ENCODE data around the gene SCFD2.

The SCFD2 gene

DNA sequence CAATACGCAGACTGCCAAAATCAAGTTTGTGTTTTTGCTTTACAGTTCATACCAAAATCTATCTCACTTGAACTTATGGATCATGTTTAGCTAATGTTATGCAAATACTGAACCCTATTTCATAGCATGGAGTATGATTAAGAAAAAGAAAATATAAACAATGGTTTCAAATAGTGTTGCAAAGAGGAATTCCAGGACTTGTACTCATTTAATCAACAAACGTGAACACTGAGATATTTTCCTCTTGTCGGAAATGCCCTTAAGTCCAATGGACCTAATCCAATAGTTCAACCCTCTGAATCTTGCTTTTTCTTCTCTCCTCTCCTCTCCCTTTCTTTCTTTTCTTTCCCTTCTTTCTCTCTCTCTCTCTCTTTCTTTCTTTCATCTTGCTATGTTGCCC is 473.0 kb downstream of the SCFD2 start:
- no peak for DNase-seq (ENCODE audit: low read depth)
- no peak for TF ChIP-seq CTCF (conservative IDR thresholded peaks at IDR 0.05; ENCODE audit: control insufficient read depth, insufficient read depth, low read depth, low read length)

DNA sequence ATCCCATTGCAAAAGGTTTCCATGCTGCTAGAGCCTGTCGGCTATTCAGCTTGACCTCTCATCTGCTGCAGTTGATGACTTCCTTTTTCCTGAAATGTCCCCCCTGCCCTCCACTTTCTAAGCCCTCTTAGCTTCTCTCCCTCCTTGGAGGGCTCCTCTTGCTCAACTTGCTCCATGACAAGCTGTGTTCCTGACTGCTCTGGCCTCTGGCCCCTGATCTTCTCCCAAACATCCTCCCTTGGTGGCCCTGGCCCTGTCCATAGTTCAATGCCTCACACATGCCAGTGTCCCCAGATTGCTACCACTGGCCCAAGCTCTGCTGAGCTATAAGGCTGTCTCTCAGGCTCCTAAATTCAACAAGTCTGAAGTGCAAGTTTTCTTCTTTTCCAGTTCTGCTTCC is 474.1 kb downstream of the SCFD2 start:
- no peak overlapping the region for H3K4me3 ChIP-seq (ENCODE audit: control insufficient read depth, low read depth, low read length)
- no peak for DNase-seq (ENCODE audit: low read depth)
- no peak for TF ChIP-seq CTCF (conservative IDR thresholded peaks at IDR 0.05; ENCODE audit: control insufficient read depth, insufficient read depth, low read depth, low read length)

More for the DNA sequence above, 473.0 kb downstream of the SCFD2 start:
- H3K4me3 ChIP-seq (ENCODE audit: control insufficient read depth, low read depth, low read length): no peak overlapping the region

- TF ChIP-seq CTCF (conservative IDR thresholded peaks at IDR 0.05; ENCODE audit: control insufficient read depth, insufficient read depth, low read depth, low read length): no peak
- H3K4me3 ChIP-seq (ENCODE audit: control insufficient read depth, low read depth, low read length): no peak overlapping the region
- DNase-seq (ENCODE audit: low read depth): no peak
Measured at GRCh38 chr4:52890521-52890791, 475.4 kb downstream of the SCFD2 start.

GRCh38 chr4:52889778-52890520 is 475.9 kb downstream of the SCFD2 start:
- peak; percentile 21 for DNase-seq (ENCODE audit: low read depth)
- TF ChIP-seq CTCF (conservative IDR thresholded peaks at IDR 0.05; ENCODE audit: control insufficient read depth, insufficient read depth, low read depth, low read length): no peak
- no peak overlapping the region for H3K4me3 ChIP-seq (ENCODE audit: control insufficient read depth, low read depth, low read length)

GRCh38 chr4:52889354-52889753 is 476.5 kb downstream of the SCFD2 start:
- TF ChIP-seq CTCF (conservative IDR thresholded peaks at IDR 0.05; ENCODE audit: control insufficient read depth, insufficient read depth, low read depth, low read length): no peak
- no peak overlapping the region for H3K4me3 ChIP-seq (ENCODE audit: control insufficient read depth, low read depth, low read length)
- DNase-seq (ENCODE audit: low read depth): no peak

GRCh38 chr4:52884994-52885393 is 480.9 kb downstream of the SCFD2 start:
- TF ChIP-seq CTCF (conservative IDR thresholded peaks at IDR 0.05; ENCODE audit: control insufficient read depth, insufficient read depth, low read depth, low read length): no peak
- peak; percentile 18 for DNase-seq (ENCODE audit: low read depth)
- no peak overlapping the region for H3K4me3 ChIP-seq (ENCODE audit: control insufficient read depth, low read depth, low read length)

Data from fibroblast of mammary gland (primary cell).